OCI-LY3 (cell line): ENCODE measurements around the gene ITSN2.

ENCODE experiments used
- H2AFZ ChIP-seq: fragments of 200-600, 300-600 bp; shearing (Covaris generic); 2 replicates; pipeline ENCODE4 v1.6.0; 2014; ENCODE audit warnings: antibody characterized with exemption, low read depth, low read length
- H3K27ac ChIP-seq: fragments of 200-600, 300-600 bp; sonication (generic); 2 replicates; pipeline ENCODE4 v1.5.1; 2014; ENCODE audit warnings: mild to moderate bottlenecking, low read length, moderate library complexity, mixed read lengths
- H3K27me3 ChIP-seq: fragments of 200-600, 300-600 bp; sonication (generic); 2 replicates; pipeline ENCODE4 v1.6.1; 2014; ENCODE audit warnings: low read depth, low read length, mixed read lengths
- H3K36me3 ChIP-seq: fragments of 200-600, 300-600 bp; sonication (generic); replicated peaks from 2 replicates; pipeline ENCODE3; 2014; ENCODE audit warnings: low read depth, low read length, mixed read lengths
- H3K4me1 ChIP-seq: fragments of 300-600, 200-600 bp; sonication (generic); 2 replicates; pipeline ENCODE4 v1.6.1; 2014; ENCODE audit warnings: low read length, mixed read lengths
- H3K4me2 ChIP-seq: fragments of 200-600, 300-600 bp; sonication (generic); 2 replicates; pipeline ENCODE4 v1.6.1; 2014; ENCODE audit warnings: low read length, mixed read lengths
- H3K4me3 ChIP-seq: fragments of 300-600, 200-600 bp; sonication (generic); 2 replicates; pipeline ENCODE4 v1.5.1; 2014; ENCODE audit warnings: antibody characterized with exemption, mild to moderate bottlenecking, low read length, moderate library complexity
- H3K79me2 ChIP-seq: fragments of 300-600, 200-600 bp; shearing (Covaris generic); 2 replicates; pipeline ENCODE4 v1.6.1; 2014; ENCODE audit warnings: mild to moderate bottlenecking, low read length, mixed read lengths
- H3K9ac ChIP-seq: fragments of 300-600, 200-600 bp; shearing (Covaris generic); 2 replicates; pipeline ENCODE4 v1.6.0; 2014; ENCODE audit warnings: mild to moderate bottlenecking, low read length, moderate library complexity
- H3K9me3 ChIP-seq: fragments of 200-600, 300-600 bp; shearing (Covaris generic); 2 replicates; pipeline ENCODE4 v1.6.1; 2014; ENCODE audit warnings: low read length, mixed read lengths; ENCODE audit not compliant: insufficient read depth
- H4K20me1 ChIP-seq: fragments of 200-600, 300-600 bp; sonication (generic); 2 replicates; pipeline ENCODE4 v1.6.1; 2016; ENCODE audit warnings: low read length, mixed read lengths; ENCODE audit not compliant: insufficient read depth
- EZH2phosphoT487 ChIP-seq: fragments of 200-600 bp; shearing (Covaris generic); IDR thresholded peaks from 2 replicates; pipeline ENCODE4 v1.6.1; 2018; ENCODE audit warnings: antibody characterized with exemption, mixed run types, low read depth
- TF ChIP-seq, protein P1 (sequence below): fragments of 200-600, 300-600 bp; sonication (generic); IDR thresholded peaks from 2 replicates; pipeline ENCODE4 v1.5.1; 2014; ENCODE audit warnings: antibody characterized with exemption, low read length, low read depth

ITSN2 gene

DNA sequence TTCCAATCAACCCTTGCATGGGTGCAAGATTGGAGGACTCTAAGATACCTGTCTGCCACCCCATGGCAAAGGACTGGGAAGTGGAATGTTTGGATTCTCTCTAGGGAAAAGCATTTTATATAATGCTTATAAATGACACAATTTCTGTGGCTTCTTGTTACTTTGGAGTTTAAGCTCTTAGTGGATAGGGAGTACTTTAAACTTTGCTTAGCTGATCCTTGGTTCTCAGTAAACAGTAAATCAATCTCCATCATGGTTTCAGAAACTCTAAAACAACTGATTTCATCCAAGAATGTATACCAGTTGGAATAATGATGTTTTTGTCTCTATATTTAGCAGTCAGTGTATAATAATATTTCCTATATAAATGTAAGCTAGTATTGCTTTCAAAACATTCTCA lies 199.6 kb downstream of the ITSN2 start:
- no peaks in the 10 kb centered on the region for H3K79me2 ChIP-seq
- H2AFZ ChIP-seq: no peak overlapping the region
- H4K20me1 ChIP-seq: no peaks in the 10 kb centered on the region
- H3K27me3 ChIP-seq: no peaks in the 10 kb centered on the region
- no peak overlapping the region for H3K4me3 ChIP-seq
- no peak for TF ChIP-seq EZH2phosphoT487
- TF ChIP-seq, protein P1, sequence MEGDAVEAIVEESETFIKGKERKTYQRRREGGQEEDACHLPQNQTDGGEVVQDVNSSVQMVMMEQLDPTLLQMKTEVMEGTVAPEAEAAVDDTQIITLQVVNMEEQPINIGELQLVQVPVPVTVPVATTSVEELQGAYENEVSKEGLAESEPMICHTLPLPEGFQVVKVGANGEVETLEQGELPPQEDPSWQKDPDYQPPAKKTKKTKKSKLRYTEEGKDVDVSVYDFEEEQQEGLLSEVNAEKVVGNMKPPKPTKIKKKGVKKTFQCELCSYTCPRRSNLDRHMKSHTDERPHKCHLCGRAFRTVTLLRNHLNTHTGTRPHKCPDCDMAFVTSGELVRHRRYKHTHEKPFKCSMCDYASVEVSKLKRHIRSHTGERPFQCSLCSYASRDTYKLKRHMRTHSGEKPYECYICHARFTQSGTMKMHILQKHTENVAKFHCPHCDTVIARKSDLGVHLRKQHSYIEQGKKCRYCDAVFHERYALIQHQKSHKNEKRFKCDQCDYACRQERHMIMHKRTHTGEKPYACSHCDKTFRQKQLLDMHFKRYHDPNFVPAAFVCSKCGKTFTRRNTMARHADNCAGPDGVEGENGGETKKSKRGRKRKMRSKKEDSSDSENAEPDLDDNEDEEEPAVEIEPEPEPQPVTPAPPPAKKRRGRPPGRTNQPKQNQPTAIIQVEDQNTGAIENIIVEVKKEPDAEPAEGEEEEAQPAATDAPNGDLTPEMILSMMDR: no peak
- no peak overlapping the region for H3K4me2 ChIP-seq
- peaks cover 12% of the 10 kb centered on the region for H3K4me1 ChIP-seq
- no peak overlapping the region for H3K9ac ChIP-seq
- H3K9me3 ChIP-seq: no peaks in the 10 kb centered on the region
- no peaks in the 10 kb centered on the region for H3K36me3 ChIP-seq
- no peak overlapping the region for H3K27ac ChIP-seq

DNA sequence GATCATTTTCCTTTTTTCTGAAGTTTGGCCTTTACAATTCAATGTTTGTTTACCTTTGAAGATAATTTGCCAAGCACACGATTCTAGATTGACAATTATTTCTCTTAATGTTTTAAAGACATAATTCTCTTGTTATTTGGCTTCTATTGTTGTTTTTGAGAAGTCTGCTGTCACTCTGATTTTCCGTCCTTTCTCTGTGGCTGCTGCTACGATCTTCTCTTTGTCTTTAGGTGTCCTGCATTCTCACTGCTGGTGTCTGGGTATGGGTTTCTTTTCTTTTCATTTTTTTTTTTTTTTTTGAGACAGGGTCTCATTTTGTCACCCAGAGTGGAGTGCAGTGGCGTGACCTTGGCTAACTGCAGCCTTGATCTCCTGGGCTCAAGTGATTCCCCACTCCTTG lies 200.6 kb downstream of the ITSN2 start:
- H2AFZ ChIP-seq: no peak overlapping the region
- H3K4me1 ChIP-seq: peaks cover 8% of the 10 kb centered on the region
- no peaks in the 10 kb centered on the region for H4K20me1 ChIP-seq
- H3K4me3 ChIP-seq: no peak overlapping the region
- no peaks in the 10 kb centered on the region for H3K79me2 ChIP-seq
- no peaks in the 10 kb centered on the region for H3K9me3 ChIP-seq
- no peak overlapping the region for H3K4me2 ChIP-seq
- TF ChIP-seq EZH2phosphoT487: no peak
- TF ChIP-seq, protein P1: no peak
- H3K27ac ChIP-seq: no peak overlapping the region
- H3K27me3 ChIP-seq: no peaks in the 10 kb centered on the region
- H3K9ac ChIP-seq: no peak overlapping the region
- no peaks in the 10 kb centered on the region for H3K36me3 ChIP-seq

DNA sequence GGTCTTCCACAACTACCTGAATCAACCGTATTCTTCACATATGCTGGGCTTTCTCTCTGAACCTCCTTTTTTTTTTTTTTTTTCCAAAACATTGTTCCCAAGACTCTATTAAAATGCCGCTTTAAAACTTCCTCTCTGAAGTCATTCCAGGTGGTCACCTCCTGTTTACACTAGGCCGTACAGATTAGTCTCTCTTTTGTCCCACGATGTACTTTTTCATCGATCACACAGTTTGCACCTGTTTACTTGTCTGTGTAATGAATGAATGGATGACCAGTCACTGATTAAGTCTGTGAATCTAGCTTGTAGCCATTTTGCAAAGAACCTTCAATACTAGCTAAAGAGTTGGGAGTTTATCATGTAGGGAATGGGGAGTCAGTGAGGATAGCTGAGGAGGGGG lies 202.2 kb downstream of the ITSN2 start:
- H3K4me2 ChIP-seq: no peak overlapping the region
- no peaks in the 10 kb centered on the region for H3K36me3 ChIP-seq
- H3K9me3 ChIP-seq: no peaks in the 10 kb centered on the region
- H3K4me1 ChIP-seq: no peaks in the 10 kb centered on the region
- no peak overlapping the region for H3K4me3 ChIP-seq
- H2AFZ ChIP-seq: no peak overlapping the region
- no peaks in the 10 kb centered on the region for H4K20me1 ChIP-seq
- no peak overlapping the region for H3K9ac ChIP-seq
- TF ChIP-seq EZH2phosphoT487: no peak
- TF ChIP-seq, protein P1: no peak
- no peaks in the 10 kb centered on the region for H3K79me2 ChIP-seq
- H3K27ac ChIP-seq: no peak overlapping the region
- no peaks in the 10 kb centered on the region for H3K27me3 ChIP-seq

DNA sequence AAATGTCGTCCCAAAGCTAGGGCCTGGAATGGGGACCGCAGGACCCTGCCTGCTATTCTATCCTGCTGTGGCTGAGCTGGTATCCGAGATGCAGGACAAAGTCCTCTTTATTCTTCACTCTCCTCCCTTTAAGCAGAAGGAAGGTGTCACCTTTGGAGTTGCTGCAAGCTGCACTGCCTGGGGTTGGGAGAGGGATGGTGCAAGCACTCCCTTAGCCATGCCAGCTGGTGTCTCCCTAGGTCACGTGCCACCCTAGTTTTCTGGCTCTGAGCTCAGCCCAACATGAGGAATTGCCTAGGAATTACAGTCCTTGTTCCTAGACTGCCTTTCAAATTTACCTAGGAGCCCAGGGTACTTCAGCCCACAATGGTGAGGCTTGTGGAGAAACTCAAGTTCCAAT lies 206.9 kb downstream of the ITSN2 start:
- Histone ChIP-seq H3K27ac (no peak overlapping the region), H2AFZ (no peak overlapping the region), H3K36me3 (no peaks in the 10 kb centered on the region), H4K20me1 (no peaks in the 10 kb centered on the region), H3K4me1 (no peaks in the 10 kb centered on the region), H3K9me3 (no peaks in the 10 kb centered on the region), H3K9ac (no peak overlapping the region), H3K79me2 (no peaks in the 10 kb centered on the region), H3K4me2 (no peak overlapping the region), H3K4me3 (no peak overlapping the region), H3K27me3 (no peaks in the 10 kb centered on the region)
- no peak for TF ChIP-seq EZH2phosphoT487
- TF ChIP-seq, protein P1: no peak
